ENCODE data around the gene CMKLR1. TPM values are rescaled to one million over a fixed set of nuclear protein-coding genes. Genes with fewer than 3 reads are reported as not detected.

The CMKLR1 gene
- total and polyA plus RNA-seq, 7 experiments from 2014 or later, result 0.06 to 8.8 (median 2.0) TPM; not detected in 2

DNA sequence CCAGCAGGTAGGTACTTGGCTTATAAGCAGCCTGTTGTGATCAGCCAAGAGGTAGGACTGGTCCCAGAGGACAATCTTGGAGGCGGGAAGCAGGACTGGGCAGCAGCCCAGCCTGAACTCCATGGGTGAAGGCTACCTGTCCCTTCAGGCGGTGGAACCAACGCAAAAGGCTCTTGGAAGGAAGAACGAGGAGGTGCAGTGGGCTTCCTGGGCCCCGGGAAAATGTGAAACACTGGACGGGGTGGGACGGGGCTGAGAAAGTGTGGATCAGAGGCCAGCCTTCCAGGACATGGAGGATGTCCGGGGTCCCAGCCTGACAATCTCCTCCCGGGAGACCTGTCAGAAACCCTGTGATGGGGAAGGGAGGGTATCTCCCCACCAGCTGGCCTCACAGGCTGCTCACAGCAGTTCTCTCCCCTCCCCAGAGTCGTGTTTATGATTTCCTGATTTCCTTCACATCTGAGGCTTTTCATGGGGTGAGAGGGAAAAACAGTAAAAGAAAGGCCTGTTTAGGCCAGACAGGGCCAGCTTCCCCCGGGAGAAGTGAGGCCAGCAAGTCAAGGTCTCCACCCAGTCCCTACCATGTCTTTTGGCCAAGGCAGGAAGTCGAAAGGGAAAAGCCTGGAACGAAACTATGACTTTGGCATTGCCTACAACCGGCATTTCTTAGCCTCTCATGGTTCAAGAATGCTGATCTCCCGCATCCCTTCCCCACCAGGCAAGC, 11.3 kb downstream of the CMKLR1 start:
- ATAC-seq, result no peak

DNA sequence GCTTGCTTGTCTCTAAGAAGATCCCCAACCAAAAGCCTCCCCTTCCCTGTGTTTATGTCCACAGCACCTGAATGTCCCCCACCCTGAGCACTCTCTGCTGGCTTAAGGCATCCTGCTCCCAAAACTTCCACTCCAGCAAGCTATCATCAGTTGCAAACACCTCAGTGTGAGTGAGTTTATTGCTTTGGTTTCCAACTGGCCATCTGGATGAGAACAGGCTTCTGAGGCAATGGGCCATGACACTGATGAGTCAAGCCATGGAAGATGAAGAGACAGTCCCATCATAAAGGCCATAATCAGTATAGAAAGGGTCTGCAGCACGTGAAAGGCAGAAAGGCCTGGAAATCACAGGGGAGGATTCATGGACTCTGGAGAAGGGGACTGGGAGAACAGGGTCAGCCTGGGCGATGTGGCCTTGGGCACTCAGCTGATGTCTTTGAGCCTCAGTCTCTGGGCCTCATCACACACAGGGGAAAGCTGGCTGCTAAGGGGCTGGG, 12.8 kb downstream of the CMKLR1 start:
- no peaks in the 10 kb centered on the region for H3K36me3 ChIP-seq (ENCODE audit: control insufficient read depth in 2 of 3, insufficient read depth in 3 of 3, low read length in 3 of 3)
- CTCF ChIA-PET, result no interaction called here
- H3K27ac Mint-ChIP-seq, result no peak overlapping the region

More for the DNA sequence above, 11.3 kb downstream of the CMKLR1 start:
- Mint-ChIP-seq H3K27me3 (peaks cover 0 to 12% (median 3%) of the 10 kb centered on the region in 5 donors), H3K4me3 (no peak overlapping the region), H3K36me3 (no peaks in the 10 kb centered on the region), H3K4me1 (peaks cover 0 to 7% (median 0%) of the 10 kb centered on the region in 7 donors), H3K9me3 (peaks cover 0 to 4% (median 0%) of the 10 kb centered on the region in 11 donors), H3K27ac (no peak overlapping the region)
- intact Hi-C loops (cut with micrococcal nuclease), result no loop called here
- Histone ChIP-seq H3K9me3 (ENCODE audit: control insufficient read depth in 2 of 3, low read length in 3 of 3) (no peaks in the 10 kb centered on the region), H3K4me1 (ENCODE audit: control insufficient read depth in 2 of 2, insufficient read depth in 2 of 2, low read length in 2 of 2) (peaks cover 0 to 14% of the 10 kb centered on the region in 2 donors), H3K27me3 (ENCODE audit: control insufficient read depth in 2 of 2, insufficient read depth in 2 of 2, low read length in 2 of 2) (no peaks in the 10 kb centered on the region), H3K36me3 (ENCODE audit: control insufficient read depth in 2 of 3, insufficient read depth in 3 of 3, low read length in 3 of 3) (no peaks in the 10 kb centered on the region), H3K27ac (ENCODE audit: low read depth, low read length) (no peak overlapping the region), H3K4me3 (ENCODE audit: low read length) (no peak overlapping the region)
- CTCF ChIA-PET, result no interaction called here
- POLR2A ChIA-PET, result no interaction called here
- no peak for DNase-seq

DNA sequence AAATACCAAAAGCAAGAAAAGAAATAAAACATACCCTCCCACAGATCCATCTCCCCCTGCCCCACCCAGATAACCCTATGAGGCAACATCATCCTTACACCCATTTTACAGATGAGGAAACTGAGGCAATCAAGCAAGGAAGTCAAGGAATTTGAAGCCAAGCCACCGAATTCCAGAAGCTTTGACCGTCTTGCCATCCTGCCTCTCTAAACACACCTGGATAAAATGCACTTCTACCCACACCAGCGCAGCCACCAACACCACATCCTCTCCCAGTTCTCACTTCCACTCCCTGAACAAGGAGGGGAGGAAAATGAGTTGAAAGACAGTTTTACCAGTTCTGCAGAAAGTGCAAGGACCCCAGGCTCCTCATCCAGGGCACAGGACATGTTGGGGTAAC, 13.6 kb downstream of the CMKLR1 start:
- Mint-ChIP-seq H3K27ac (no peak overlapping the region), H3K9me3 (peaks cover 0 to 5% (median 0%) of the 10 kb centered on the region in 11 donors), H3K27me3 (peaks cover 0 to 28% (median 12%) of the 10 kb centered on the region in 5 donors), H3K4me3 (peak overlapping the region in 1 of 10 donors; percentile 12), H3K36me3 (no peaks in the 10 kb centered on the region), H3K4me1 (peaks cover 0 to 4% (median 0%) of the 10 kb centered on the region in 7 donors)
- H3K27me3 ChIP-seq (ENCODE audit: control insufficient read depth in 2 of 2, insufficient read depth in 2 of 2, low read length in 2 of 2), result no peaks in the 10 kb centered on the region
- ChIA-PET POLR2A (interaction anchor here (0.7 kb wide), 1 partner anchor 206 kb away, joined by 3 read pairs; no protein-coding TSS in a partner anchor), CTCF (no interaction called here)
- H3K9me3 ChIP-seq (ENCODE audit: control insufficient read depth in 2 of 3, low read length in 3 of 3), result no peaks in the 10 kb centered on the region
- ATAC-seq (no peak), DNase-seq (no peak)
- no peak overlapping the region for H3K27ac ChIP-seq (ENCODE audit: low read depth, low read length)
- H3K4me3 ChIP-seq (ENCODE audit: low read length), result no peak overlapping the region
- no peaks in the 10 kb centered on the region for H3K4me1 ChIP-seq (ENCODE audit: control insufficient read depth in 2 of 2, insufficient read depth in 2 of 2, low read length in 2 of 2)
- H3K36me3 ChIP-seq (ENCODE audit: control insufficient read depth in 2 of 3, insufficient read depth in 3 of 3, low read length in 3 of 3), result no peaks in the 10 kb centered on the region
- intact Hi-C loops (cut with micrococcal nuclease), result loop anchor here in 1 of 2 donors (2.0 kb wide), 1 partner anchor 53 kb away; no protein-coding TSS in a partner anchor

More for the DNA sequence above, 12.8 kb downstream of the CMKLR1 start:
- no peaks in the 10 kb centered on the region for H3K9me3 ChIP-seq (ENCODE audit: control insufficient read depth in 2 of 3, low read length in 3 of 3)
- Mint-ChIP-seq H3K36me3 (no peaks in the 10 kb centered on the region), H3K27me3 (peaks cover 0 to 23% (median 12%) of the 10 kb centered on the region in 5 donors), H3K4me3 (no peak overlapping the region), H3K4me1 (peaks cover 0 to 4% (median 0%) of the 10 kb centered on the region in 7 donors), H3K9me3 (peaks cover 0 to 5% (median 0%) of the 10 kb centered on the region in 11 donors)
- H3K27me3 ChIP-seq (ENCODE audit: control insufficient read depth in 2 of 2, insufficient read depth in 2 of 2, low read length in 2 of 2), result no peaks in the 10 kb centered on the region
- no peak for ATAC-seq
- intact Hi-C loops (cut with micrococcal nuclease), result no loop called here
- POLR2A ChIA-PET, result no interaction called here
- DNase-seq, result no peak
- H3K4me3 ChIP-seq (ENCODE audit: low read length), result no peak overlapping the region
- peaks cover 0 to 2% of the 10 kb centered on the region in 2 donors for H3K4me1 ChIP-seq (ENCODE audit: control insufficient read depth in 2 of 2, insufficient read depth in 2 of 2, low read length in 2 of 2)
- no peak overlapping the region for H3K27ac ChIP-seq (ENCODE audit: low read depth, low read length)

DNA sequence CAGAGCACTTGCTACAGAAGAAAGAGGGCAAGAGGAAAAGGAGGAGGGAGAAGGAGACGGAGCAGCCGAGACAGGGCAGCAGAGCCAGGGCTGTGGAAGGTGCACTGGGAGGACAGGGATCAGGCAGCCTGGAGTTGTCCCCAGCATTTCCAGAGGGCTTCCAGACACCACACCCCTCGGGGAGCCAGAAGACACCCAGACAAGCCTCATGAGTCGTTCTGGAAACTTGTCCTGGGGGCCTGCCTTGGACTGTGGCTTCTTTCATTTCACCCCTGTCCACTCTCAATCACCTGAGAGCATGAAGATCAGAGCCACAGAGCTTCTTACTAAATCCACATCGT, 14.1 kb downstream of the CMKLR1 start:
- Histone ChIP-seq H3K27ac (ENCODE audit: low read depth, low read length) (no peak overlapping the region), H3K27me3 (ENCODE audit: control insufficient read depth in 2 of 2, insufficient read depth in 2 of 2, low read length in 2 of 2) (no peaks in the 10 kb centered on the region), H3K36me3 (ENCODE audit: control insufficient read depth in 2 of 3, insufficient read depth in 3 of 3, low read length in 3 of 3) (no peaks in the 10 kb centered on the region), H3K9me3 (ENCODE audit: control insufficient read depth in 2 of 3, low read length in 3 of 3) (no peaks in the 10 kb centered on the region), H3K4me3 (ENCODE audit: low read length) (no peak overlapping the region), H3K4me1 (ENCODE audit: control insufficient read depth in 2 of 2, insufficient read depth in 2 of 2, low read length in 2 of 2) (no peaks in the 10 kb centered on the region)
- intact Hi-C loops (cut with micrococcal nuclease), result loop anchor here in 1 of 2 donors (2.0 kb wide), 1 partner anchor 54 kb away; no protein-coding TSS in a partner anchor
- peaks cover 0 to 5% (median 0%) of the 10 kb centered on the region in 11 donors for H3K9me3 Mint-ChIP-seq
- POLR2A ChIA-PET, result interaction anchor here (0.7 kb wide), 1 partner anchor 207 kb away, joined by 3 read pairs; no protein-coding TSS in a partner anchor
- H3K27me3 Mint-ChIP-seq, result peaks cover 0 to 34% (median 12%) of the 10 kb centered on the region in 5 donors
- H3K4me1 Mint-ChIP-seq, result peaks cover 0 to 6% (median 0%) of the 10 kb centered on the region in 7 donors
- no peak for ATAC-seq
- H3K27ac Mint-ChIP-seq, result no peak overlapping the region
- H3K4me3 Mint-ChIP-seq, result no peak overlapping the region
- CTCF ChIA-PET, result no interaction called here
- no peak for DNase-seq
- no peaks in the 10 kb centered on the region for H3K36me3 Mint-ChIP-seq

DNA sequence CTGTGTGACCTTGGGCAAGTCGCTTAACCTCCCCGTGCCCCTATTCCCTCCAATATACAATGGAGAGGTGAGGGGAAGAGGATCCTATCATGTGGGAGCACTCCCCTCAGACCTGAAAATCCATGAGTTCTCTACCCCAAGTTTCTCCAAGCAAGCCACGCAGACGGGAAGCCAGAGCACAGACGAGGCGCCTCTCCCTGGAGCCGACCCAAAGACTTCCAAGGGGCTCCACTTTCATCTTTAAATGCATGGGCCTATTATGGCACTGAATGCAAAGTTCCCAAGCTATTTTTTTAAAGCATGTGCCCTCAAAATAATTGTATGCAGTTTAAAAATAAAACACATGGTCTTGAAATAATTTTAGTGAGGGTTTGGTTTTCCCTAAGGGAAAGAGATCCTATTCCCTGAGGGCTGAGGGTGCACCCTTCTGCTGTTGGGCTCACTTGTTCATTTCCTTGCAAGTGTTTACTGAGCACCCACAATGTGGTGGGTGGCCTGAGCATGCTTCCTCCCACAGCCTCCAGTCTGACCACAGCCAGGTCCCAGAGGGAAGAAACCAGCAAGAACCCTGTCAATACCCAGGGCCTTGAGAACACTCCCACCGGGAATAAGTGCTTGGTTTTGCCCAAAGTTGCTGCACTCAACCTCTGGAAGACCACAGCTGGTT, 14.6 kb downstream of the CMKLR1 start:
- Histone ChIP-seq H3K4me1 (ENCODE audit: control insufficient read depth in 2 of 2, insufficient read depth in 2 of 2, low read length in 2 of 2) (no peaks in the 10 kb centered on the region), H3K36me3 (ENCODE audit: control insufficient read depth in 2 of 3, insufficient read depth in 3 of 3, low read length in 3 of 3) (no peaks in the 10 kb centered on the region), H3K4me3 (ENCODE audit: low read length) (no peak overlapping the region), H3K27ac (ENCODE audit: low read depth, low read length) (no peak overlapping the region), H3K27me3 (ENCODE audit: control insufficient read depth in 2 of 2, insufficient read depth in 2 of 2, low read length in 2 of 2) (no peaks in the 10 kb centered on the region), H3K9me3 (ENCODE audit: control insufficient read depth in 2 of 3, low read length in 3 of 3) (no peaks in the 10 kb centered on the region)
- no peak overlapping the region for H3K4me3 Mint-ChIP-seq
- no peak overlapping the region for H3K27ac Mint-ChIP-seq
- CTCF ChIA-PET, result no interaction called here
- no peaks in the 10 kb centered on the region for H3K36me3 Mint-ChIP-seq
- ATAC-seq, result no peak
- H3K27me3 Mint-ChIP-seq, result peaks cover 0 to 35% (median 12%) of the 10 kb centered on the region in 5 donors
- intact Hi-C loops (cut with micrococcal nuclease), result loop anchor here in 1 of 2 donors (2.0 kb wide), 1 partner anchor 54 kb away; no protein-coding TSS in a partner anchor
- H3K9me3 Mint-ChIP-seq, result peaks cover 0 to 5% (median 0%) of the 10 kb centered on the region in 11 donors
- peaks cover 0 to 6% (median 0%) of the 10 kb centered on the region in 7 donors for H3K4me1 Mint-ChIP-seq
- POLR2A ChIA-PET, result no interaction called here
- no peak for DNase-seq

DNA sequence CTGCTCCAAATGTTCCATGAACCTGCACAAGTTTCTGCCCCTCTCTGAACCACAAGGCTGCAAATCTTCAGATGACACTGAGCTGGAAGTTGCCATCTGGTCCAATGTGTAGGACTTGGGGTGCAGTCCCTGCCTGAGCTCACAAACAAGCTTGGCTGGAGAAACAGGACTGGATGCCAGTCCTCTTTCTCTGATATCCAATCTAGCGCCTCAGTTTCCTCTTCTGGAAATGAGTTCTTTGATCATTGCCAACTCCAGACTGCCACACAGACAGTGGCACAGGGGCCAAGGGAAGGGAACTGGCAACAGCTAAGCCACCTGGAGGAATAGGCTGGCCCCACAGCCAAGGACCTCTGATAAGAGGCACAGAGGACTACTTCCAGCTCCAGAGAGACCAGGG, 15.5 kb downstream of the CMKLR1 start:
- H3K27ac ChIP-seq (ENCODE audit: low read depth, low read length), result no peak overlapping the region
- no peak overlapping the region for H3K4me3 ChIP-seq (ENCODE audit: low read length)
- Mint-ChIP-seq H3K27me3 (peaks cover 0 to 41% (median 17%) of the 10 kb centered on the region in 5 donors), H3K9me3 (peaks cover 0 to 7% (median 0%) of the 10 kb centered on the region in 11 donors), H3K27ac (no peak overlapping the region), H3K4me1 (peaks cover 0 to 6% (median 0%) of the 10 kb centered on the region in 7 donors), H3K4me3 (no peak overlapping the region), H3K36me3 (no peaks in the 10 kb centered on the region)
- no peaks in the 10 kb centered on the region for H3K27me3 ChIP-seq (ENCODE audit: control insufficient read depth in 2 of 2, insufficient read depth in 2 of 2, low read length in 2 of 2)
- DNase-seq (no peak), ATAC-seq (no peak)
- intact Hi-C loops (cut with micrococcal nuclease), result no loop called here
- H3K36me3 ChIP-seq (ENCODE audit: control insufficient read depth in 2 of 3, insufficient read depth in 3 of 3, low read length in 3 of 3), result no peaks in the 10 kb centered on the region
- H3K4me1 ChIP-seq (ENCODE audit: control insufficient read depth in 2 of 2, insufficient read depth in 2 of 2, low read length in 2 of 2), result no peaks in the 10 kb centered on the region
- POLR2A ChIA-PET, result no interaction called here
- H3K9me3 ChIP-seq (ENCODE audit: control insufficient read depth in 2 of 3, low read length in 3 of 3), result no peaks in the 10 kb centered on the region
- CTCF ChIA-PET, result no interaction called here

All from naive thymus-derived CD4-positive, alpha-beta T cell (primary cell).